Measurements from ENCODE around the gene VIL1.
A peak's percentile ranks its signal among the peaks of the same experiment; 100 is the strongest.

Gene VIL1

GRCh38 chr2:218371983-218372350 lies 47.0 kb upstream of the VIL1 start:
- Histone ChIP-seq H3K4me3 (replicated peaks; ENCODE audit: insufficient read depth, low read length) (no peak overlapping the region), H3K27me3 (ENCODE audit: insufficient read depth, poor library complexity, severe bottlenecking) (no peaks in the 10 kb centered on the region), H3K27ac (replicated peaks) (peak overlapping the region; percentile 21)
- DNase-seq (ENCODE audit: low read depth in 1 of 2, low spot score in 1 of 2), result no peak
- TF ChIP-seq REST (IDR thresholded peaks at IDR 0.05; ENCODE audit: insufficient replicate concordance, low read depth) (no peak), CTCF (IDR thresholded peaks at IDR 0.05; ENCODE audit: insufficient read depth, low read length) (no peak), GABPA (IDR thresholded peaks at IDR 0.05; ENCODE audit: low read depth) (no peak), POLR2AphosphoS5 (IDR thresholded peaks at IDR 0.05; ENCODE audit: low read depth) (no peak), SPI1 (IDR thresholded peaks at IDR 0.05; ENCODE audit: borderline replicate concordance, low read depth) (no peak)

GRCh38 chr2:218374795-218375194 lies 44.1 kb upstream of the VIL1 start:
- no peak overlapping the region for H3K27ac ChIP-seq (replicated peaks)
- no peaks in the 10 kb centered on the region for H3K27me3 ChIP-seq (ENCODE audit: insufficient read depth, poor library complexity, severe bottlenecking)
- no peak for DNase-seq (ENCODE audit: low read depth in 1 of 2, low spot score in 1 of 2)
- H3K4me3 ChIP-seq (replicated peaks; ENCODE audit: insufficient read depth, low read length), result no peak overlapping the region
- no peak for TF ChIP-seq CTCF (IDR thresholded peaks at IDR 0.05; ENCODE audit: insufficient read depth, low read length)
- no peak for TF ChIP-seq REST (IDR thresholded peaks at IDR 0.05; ENCODE audit: insufficient replicate concordance, low read depth)
- no peak for TF ChIP-seq GABPA (IDR thresholded peaks at IDR 0.05; ENCODE audit: low read depth)
- no peak for TF ChIP-seq SPI1 (IDR thresholded peaks at IDR 0.05; ENCODE audit: borderline replicate concordance, low read depth)
- no peak for TF ChIP-seq POLR2AphosphoS5 (IDR thresholded peaks at IDR 0.05; ENCODE audit: low read depth)

GRCh38 chr2:218375212-218375611 lies 43.7 kb upstream of the VIL1 start:
- Histone ChIP-seq H3K27me3 (ENCODE audit: insufficient read depth, poor library complexity, severe bottlenecking) (no peaks in the 10 kb centered on the region), H3K4me3 (replicated peaks; ENCODE audit: insufficient read depth, low read length) (no peak overlapping the region), H3K27ac (replicated peaks) (no peak overlapping the region)
- DNase-seq (ENCODE audit: low read depth in 1 of 2, low spot score in 1 of 2), result no peak
- TF ChIP-seq CTCF (IDR thresholded peaks at IDR 0.05; ENCODE audit: insufficient read depth, low read length) (no peak), REST (IDR thresholded peaks at IDR 0.05; ENCODE audit: insufficient replicate concordance, low read depth) (no peak), SPI1 (IDR thresholded peaks at IDR 0.05; ENCODE audit: borderline replicate concordance, low read depth) (no peak), GABPA (IDR thresholded peaks at IDR 0.05; ENCODE audit: low read depth) (no peak), POLR2AphosphoS5 (IDR thresholded peaks at IDR 0.05; ENCODE audit: low read depth) (no peak)

All from HL-60 (cell line).